Body of pancreas (tissue), 4 donors: Measurements from ENCODE around the gene TNS3.

ENCODE experiments used
- POLR2A ChIP-seq, 3 donors: fragments of 450-650 bp; IDR thresholded peaks; one replicate each; pipeline ENCODE4 v1.6.1; 2016; ENCODE audit warnings: antibody characterized with exemption in 3 of 3, mild to moderate bottlenecking in 2 of 3
- TF ChIP-seq, protein P1 (sequence below), 7 experiments: fragments of 450-650 bp in 4 of 7; fragments of 200-600 bp in 3 of 7; sonication (generic) in 3 of 7; IDR thresholded peaks; one replicate each; pipeline ENCODE4 v1.5.1; 2016 to 2019; ENCODE audit warnings: antibody characterized with exemption in 7 of 7

DNA sequence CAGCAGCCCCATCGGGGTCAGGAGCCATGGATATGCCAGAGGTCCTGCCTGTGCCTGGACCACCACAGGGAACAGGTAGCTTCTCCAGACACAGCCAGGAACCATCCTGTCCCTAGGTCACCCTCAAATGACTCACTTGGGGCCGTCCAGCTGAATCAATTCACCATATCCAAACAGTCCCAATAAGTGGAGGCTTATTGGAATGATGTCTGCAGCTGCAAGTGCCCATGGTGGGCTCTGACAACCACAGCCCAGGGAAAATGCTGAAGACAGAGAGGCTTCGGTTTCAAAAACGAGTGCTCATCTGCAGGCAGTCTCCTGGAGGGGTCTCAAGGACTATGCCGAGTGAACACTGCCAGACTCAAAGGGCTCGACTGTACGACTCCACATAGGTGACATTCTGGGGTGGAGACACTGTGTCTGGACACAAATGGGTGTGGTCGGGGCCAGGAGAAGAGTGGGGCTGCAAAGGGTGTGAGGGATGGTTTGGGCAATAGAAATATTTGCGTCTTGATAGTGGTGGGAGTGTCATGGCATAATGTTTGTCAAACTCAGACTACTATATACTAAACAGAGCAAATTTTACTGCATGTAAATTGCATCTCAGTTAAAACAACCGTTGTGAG lies 204.8 kb downstream of the TNS3 start:
- TF ChIP-seq, protein P1, sequence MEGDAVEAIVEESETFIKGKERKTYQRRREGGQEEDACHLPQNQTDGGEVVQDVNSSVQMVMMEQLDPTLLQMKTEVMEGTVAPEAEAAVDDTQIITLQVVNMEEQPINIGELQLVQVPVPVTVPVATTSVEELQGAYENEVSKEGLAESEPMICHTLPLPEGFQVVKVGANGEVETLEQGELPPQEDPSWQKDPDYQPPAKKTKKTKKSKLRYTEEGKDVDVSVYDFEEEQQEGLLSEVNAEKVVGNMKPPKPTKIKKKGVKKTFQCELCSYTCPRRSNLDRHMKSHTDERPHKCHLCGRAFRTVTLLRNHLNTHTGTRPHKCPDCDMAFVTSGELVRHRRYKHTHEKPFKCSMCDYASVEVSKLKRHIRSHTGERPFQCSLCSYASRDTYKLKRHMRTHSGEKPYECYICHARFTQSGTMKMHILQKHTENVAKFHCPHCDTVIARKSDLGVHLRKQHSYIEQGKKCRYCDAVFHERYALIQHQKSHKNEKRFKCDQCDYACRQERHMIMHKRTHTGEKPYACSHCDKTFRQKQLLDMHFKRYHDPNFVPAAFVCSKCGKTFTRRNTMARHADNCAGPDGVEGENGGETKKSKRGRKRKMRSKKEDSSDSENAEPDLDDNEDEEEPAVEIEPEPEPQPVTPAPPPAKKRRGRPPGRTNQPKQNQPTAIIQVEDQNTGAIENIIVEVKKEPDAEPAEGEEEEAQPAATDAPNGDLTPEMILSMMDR (IDR thresholded peaks at IDR 0.05): no peak
- TF ChIP-seq POLR2A (IDR thresholded peaks at IDR 0.05): no peak
